MV-4-11 (cell line): ENCODE results near the gene KNDC1.

ENCODE experiments used
- DNase-seq: peaks from one replicate; lab custom pipeline; 2025; lab: John Stamatoyannopoulos, UW

The KNDC1 gene

GRCh38 chr10:133224756-133225372 lies 64.8 kb downstream of the KNDC1 start:
- no peak for DNase-seq

DNA sequence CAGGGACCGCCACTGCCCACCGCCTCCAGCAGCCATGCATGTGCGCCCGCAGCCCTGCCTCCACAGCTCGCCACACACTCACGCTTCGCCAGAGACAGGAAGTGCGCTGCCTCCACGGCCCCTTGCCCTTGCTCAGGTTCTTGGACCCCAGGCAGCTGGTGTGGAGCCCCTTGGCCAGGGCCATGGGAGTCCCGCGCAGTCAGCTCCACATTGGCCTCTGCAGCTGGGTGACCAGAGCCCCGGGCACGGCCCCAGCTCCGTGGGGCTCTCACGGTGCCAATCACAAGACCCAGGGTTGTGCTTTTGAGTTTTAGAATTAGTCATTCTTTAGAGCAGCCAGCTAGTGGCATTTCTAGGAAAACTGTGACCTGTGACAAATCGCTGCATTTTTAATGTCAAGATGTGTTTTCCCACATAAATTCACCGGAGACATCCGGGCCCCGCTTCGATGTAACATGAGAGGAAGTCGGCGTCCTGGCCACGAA lies 65.7 kb downstream of the KNDC1 start:
- peak; percentile 16 for DNase-seq

GRCh38 chr10:133226251-133226808 lies 66.3 kb downstream of the KNDC1 start:
- DNase-seq: peak; percentile 40

DNA sequence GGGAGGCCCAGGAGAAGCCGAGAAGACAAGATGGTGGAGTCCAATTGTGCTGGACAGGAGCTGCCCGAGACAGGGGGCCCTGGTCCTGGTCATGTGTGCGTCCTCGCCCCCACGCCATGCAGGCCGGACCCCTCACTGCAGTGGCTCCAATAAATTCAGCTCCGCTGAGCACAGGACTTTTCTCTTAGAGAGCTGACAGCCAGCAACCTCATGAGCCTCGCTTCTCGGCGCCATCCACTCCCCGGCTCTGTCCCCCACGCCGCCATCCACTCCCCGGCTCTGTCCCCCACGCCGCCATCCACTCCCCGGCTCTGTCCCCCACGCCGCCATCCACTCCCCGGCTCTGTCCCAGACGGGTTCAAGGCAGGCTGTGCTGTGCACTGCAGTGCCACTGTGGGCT lies 67.2 kb downstream of the KNDC1 start:
- DNase-seq: no peak

GRCh38 chr10:133229265-133230043 lies 69.4 kb downstream of the KNDC1 start:
- DNase-seq: no peak

- no peak for DNase-seq
Measured at GRCh38 chr10:133230044-133230361, 70.0 kb downstream of the KNDC1 start, which contains the start of gene UTF1. Gene UTF1, plus strand, starts transcription at chr10:133230217. Its CDS starts 72 bp downstream, at chr10:133230289.

DNA sequence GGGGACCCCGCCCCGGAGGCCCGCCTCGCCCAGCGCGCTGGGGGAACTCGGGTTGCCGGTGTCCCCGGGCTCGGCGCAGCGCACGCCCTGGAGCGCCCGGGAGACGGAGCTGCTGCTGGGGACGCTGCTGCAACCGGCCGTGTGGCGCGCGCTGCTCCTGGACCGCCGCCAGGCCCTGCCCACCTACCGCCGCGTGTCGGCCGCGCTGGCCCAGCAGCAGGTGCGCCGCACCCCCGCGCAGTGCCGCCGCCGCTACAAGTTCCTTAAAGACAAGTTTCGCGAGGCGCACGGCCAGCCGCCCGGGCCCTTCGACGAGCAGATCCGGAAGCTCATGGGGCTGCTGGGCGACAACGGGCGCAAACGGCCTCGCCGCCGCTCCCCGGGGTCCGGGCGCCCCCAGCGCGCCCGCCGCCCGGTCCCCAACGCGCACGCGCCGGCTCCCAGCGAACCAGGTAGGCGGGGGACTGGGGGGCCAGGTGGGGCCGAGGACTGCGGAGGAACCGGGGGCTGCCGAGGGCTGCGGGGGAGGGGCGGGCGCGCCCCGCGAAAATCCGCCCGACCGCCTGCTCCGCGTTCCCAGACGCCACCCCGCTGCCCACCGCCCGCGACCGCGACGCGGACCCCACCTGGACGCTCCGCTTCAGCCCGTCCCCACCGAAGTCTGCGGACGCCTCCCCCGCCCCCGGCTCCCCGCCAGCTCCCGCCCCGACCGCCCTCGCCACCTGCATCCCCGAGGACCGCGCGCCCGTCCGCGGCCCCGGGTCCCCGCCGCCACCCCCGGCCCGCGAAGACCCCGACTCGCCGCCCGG lies 70.6 kb downstream of the KNDC1 start:
- peak; percentile 78 for DNase-seq

DNA sequence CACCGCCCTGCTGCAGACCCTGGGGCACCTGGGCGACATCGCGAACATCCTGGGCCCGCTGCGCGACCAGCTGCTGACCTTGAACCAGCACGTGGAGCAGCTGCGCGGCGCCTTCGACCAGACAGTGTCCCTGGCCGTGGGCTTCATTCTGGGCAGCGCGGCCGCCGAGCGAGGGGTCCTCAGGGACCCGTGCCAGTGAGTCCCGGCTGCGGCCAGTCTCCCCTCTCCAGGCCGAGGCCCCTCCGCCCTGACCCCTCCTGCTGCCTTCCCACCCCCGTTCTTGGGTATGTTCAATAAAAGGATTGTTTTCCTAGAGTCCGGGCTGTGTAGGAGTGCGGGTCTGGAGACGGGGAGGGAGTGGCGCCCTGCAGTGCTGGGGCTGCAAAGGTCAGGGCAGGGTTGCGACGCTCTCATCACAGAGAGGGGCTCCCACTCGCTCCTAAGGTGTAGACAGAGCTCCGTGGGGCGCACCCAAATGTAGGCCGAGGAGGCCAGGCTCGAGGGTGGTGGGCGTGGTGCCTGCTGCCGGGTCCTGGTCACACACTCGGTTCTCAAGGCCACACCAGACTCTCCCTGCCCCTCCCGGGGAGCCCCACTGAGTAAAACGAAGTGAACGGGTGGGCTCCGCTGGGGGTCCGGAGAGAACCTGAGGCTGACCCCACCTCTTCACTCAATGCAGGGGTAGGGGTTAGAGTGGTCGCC lies 71.4 kb downstream of the KNDC1 start:
- no peak for DNase-seq

DNA sequence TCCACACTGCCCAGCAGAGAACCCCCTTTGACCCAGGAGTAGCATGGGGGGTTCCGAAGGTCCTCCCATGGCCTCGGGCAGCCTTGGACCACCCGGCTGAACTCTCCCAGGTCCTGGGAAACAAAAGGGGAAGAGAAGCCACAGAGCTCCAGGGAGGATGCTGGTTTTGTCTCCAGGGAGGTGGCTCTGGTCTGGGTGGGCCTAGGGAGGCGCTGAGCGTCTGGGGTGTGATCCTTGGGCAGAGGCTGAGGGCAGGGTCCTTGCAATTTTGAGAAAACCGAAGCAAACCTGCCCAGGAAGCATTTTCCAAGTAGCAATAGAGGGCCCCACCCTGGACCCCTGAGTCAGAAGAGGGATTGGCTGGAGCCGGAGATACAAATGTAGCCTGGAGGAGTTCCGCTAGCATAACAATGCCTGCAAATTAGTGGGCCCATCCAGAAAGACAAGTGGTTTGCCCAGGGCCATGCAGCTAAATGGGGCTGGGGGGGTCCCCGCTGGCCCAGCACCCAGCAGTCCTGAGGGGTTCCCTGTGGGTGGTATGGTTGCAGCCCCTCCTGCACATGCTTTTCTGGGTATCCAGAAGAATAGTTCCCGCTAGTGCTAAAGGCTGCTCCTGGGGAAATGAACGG lies 72.0 kb downstream of the KNDC1 start:
- DNase-seq: no peak

- DNase-seq: peak; percentile 86
Measured at GRCh38 chr10:133234796-133235195, 74.8 kb downstream of the KNDC1 start.

- DNase-seq: no peak
Measured at GRCh38 chr10:133235265-133235855, 75.3 kb downstream of the KNDC1 start.

DNA sequence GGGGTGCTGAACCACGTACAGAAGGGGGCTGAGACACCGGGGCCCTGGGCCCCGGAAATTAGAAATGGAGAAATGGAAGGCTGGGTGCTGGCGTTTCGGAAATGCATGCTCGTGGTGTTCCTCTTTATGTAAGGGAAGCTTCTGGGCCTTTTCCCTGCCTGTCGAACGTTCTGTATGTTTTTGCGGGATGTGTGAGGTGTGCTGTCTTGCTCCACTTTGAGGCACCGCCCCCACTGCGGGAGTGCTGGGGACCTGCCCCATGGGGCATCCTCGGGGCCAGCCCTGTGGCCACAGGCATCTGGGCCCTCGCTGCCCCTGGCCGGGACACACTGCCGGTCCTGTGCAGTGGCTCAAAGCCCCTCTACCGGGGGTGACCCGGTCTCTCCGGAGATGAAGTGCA lies 75.9 kb downstream of the KNDC1 start:
- peak; percentile 37 for DNase-seq

GRCh38 chr10:133236401-133237240 lies 76.6 kb downstream of the KNDC1 start:
- no peak for DNase-seq

GRCh38 chr10:133237241-133237587 lies 77.2 kb downstream of the KNDC1 start:
- no peak for DNase-seq

- DNase-seq: no peak
Measured at GRCh38 chr10:133237588-133238465, 77.8 kb downstream of the KNDC1 start, which contains the start of gene VENTX. Gene VENTX, plus strand, starts transcription at chr10:133237855. Its CDS starts 60 bp downstream, at chr10:133237915.

- DNase-seq: no peak
Measured at GRCh38 chr10:133238466-133238804, 78.4 kb downstream of the KNDC1 start.

GRCh38 chr10:133239990-133240389 lies 80.0 kb downstream of the KNDC1 start:
- DNase-seq: no peak

DNA sequence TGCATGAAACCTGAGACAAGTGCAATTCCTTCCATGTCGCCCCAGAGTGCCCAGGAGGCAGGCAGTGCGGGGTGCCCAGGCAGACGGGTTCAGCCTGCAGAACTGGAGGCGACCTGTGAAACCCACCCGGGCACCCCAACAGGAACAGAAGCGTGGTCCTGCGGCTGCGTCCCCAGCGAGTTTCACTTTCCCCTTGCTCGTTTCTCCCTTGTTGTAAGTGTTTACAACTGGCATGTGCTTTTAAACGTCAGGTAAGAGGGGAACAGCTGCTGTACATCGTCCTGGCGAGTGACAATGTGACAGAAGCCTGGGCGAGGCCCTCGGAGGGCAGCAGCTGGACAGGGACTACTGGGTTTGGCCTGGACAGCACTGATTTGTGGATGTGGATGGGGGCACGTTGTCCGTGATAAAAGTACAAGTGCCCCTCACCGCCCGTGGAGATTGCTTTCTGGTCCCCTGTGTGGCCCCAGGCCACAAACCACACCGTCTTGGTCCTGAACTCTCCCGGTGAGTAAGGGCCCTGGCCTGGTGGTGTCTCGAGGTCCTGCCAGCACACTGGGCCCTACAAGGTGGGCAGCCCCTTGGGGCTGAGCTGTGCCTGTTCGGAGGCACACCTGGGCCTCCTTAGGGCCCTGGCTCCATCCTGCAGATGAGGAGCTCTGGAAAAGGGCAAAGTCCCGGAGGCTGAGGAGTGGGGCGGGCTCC lies 81.6 kb downstream of the KNDC1 start:
- peak; percentile 20 for DNase-seq
